Hematopoietic multipotent progenitor cell treated with erythropoietin and hydrocortisone succinate and interleukin-3 and kit ligand, for 4 days (in vitro differentiated cells): ENCODE data around the gene CCDC86.
"Not testable (repeated sequence)": the region's sequence is repeated elsewhere in the genome, so short reads cannot be mapped to it uniquely, and the experiment has no call there.

Source experiments
- DNase-seq: peaks from one replicate; pipeline ENCODE4 v3.0.0-alpha.2; 2015

CCDC86 gene, protein sequence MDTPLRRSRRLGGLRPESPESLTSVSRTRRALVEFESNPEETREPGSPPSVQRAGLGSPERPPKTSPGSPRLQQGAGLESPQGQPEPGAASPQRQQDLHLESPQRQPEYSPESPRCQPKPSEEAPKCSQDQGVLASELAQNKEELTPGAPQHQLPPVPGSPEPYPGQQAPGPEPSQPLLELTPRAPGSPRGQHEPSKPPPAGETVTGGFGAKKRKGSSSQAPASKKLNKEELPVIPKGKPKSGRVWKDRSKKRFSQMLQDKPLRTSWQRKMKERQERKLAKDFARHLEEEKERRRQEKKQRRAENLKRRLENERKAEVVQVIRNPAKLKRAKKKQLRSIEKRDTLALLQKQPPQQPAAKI

DNA sequence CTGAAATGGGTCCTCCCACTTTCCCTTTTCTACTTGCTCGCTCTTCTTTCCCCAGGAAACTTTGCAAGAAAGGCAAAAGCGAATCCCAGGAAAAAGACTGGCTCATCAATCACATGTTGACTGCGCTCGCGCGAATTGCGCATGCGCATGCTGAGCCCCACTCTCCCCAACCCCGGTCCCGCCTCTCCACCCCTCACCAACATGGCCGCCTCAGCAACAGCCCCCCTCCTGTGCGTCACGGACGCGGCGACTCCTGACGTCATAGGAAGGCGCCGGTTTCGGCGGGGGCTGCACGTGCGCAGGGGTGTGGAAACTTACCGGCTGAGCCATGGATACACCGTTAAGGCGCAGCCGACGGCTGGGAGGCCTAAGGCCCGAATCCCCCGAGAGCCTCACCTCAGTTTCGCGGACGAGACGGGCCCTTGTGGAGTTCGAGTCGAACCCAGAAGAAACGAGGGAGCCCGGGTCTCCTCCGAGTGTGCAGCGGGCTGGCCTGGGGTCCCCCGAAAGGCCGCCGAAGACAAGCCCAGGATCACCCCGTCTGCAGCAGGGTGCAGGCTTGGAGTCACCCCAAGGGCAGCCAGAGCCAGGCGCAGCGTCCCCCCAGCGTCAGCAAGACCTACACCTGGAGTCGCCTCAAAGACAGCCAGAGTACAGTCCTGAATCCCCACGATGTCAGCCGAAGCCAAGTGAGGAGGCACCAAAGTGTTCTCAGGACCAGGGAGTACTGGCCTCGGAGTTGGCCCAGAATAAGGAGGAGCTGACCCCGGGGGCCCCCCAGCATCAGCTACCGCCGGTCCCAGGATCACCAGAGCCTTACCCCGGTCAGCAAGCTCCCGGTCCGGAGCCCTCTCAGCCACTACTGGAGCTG lies at the start of gene CCDC86:
CCDC86 (plus strand) TSS at position 317 of the 871 bp plus-strand sequence; CDS start at position 329, 12 bp downstream.
- DNase-seq: peak; percentile 97

DNA sequence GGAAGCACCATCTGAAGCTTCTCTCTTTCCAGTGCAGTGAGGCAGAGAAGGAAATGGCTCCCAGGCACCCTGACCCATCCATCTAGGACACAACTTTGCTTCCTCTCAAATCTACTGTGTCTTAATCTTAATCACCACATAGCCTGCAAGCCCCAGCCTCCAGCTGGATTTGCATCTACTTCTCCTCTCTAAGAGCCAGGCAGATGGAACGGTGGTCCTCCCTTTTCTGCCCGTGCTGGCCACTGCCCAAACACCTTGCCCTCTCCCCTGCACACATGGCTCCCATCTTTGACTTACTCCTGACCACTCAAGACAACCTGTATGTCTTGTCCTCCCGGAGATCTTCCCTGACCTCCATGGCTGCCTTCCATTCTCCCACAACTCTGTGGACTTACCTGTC lies 49.4 kb upstream of the CCDC86 start:
- DNase-seq: no peak

GRCh38 chr11:60795291-60795690 lies 46.6 kb upstream of the CCDC86 start:
- no peak for DNase-seq

GRCh38 chr11:60797846-60798630 lies 43.9 kb upstream of the CCDC86 start:
- DNase-seq: no peak

DNA sequence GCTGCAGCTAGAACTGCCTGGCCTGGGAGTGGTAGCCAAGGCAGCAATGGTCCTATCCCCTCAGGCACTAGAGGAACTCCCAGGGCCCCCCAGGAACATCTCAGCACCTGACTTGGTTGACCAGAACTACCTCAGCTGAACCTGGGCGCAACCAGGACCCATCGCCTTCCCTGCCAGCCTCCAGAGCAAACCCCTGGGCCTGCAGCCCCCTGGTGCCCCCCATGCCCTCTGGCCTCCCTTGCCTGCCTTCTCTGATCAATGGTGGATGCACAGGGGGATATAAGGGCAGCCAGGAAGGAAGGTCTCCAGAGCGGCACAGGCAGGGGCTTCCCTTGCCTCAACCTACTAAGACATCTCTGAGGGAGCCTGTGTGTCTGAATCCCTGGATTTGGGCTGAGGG lies 43.3 kb upstream of the CCDC86 start:
- DNase-seq: no peak

- DNase-seq: no peak
Observed at GRCh38 chr11:60801194-60801593, 40.7 kb upstream of the CCDC86 start.

GRCh38 chr11:60803273-60803936 lies 38.5 kb upstream of the CCDC86 start:
- no peak for DNase-seq

GRCh38 chr11:60809249-60809648 lies 32.7 kb upstream of the CCDC86 start:
- DNase-seq: no peak

- no peak for DNase-seq
Observed at GRCh38 chr11:60809691-60810090, 32.2 kb upstream of the CCDC86 start.

GRCh38 chr11:60810151-60810550 lies 31.8 kb upstream of the CCDC86 start:
- no peak for DNase-seq

DNA sequence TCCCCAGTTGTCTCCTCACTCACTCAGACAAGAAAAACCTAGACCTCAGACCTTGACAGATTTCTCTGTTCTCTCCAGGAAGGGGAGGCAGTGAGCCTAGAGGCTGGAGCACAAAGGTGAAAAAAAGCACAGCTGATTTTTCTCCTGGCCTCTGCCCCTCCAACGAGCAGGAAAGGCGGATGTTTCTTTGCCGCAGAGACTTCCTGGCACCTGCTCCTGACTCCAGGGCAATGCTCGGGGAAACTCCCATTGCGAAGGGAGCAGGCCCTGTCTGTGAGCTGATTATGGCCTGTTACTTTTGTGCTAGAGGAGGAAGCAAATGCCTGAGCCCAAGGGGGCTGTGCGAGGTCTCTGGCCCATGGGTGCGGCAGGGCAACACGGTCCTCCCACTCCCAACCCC lies 31.3 kb upstream of the CCDC86 start:
- no peak for DNase-seq

DNA sequence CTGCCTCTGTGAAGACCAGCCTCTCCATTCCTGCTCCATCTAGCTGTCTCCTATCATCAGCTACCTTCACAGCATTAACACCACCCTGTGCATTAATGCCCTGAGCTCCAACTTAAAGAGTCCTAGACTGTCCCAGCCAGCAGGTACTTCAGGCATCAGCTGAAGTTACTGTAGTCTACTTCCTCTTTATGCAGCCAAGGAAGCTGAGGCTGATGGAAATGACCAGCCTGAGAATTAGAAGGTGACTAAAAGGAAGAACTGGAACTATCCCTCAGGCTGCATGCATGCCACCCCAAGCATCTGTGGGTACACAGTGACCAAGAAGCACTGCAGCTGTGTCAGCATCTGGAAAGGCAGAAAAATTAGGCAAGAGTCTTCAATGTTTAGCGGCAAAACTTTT lies 28.6 kb upstream of the CCDC86 start:
- DNase-seq: peak; percentile 38

DNA sequence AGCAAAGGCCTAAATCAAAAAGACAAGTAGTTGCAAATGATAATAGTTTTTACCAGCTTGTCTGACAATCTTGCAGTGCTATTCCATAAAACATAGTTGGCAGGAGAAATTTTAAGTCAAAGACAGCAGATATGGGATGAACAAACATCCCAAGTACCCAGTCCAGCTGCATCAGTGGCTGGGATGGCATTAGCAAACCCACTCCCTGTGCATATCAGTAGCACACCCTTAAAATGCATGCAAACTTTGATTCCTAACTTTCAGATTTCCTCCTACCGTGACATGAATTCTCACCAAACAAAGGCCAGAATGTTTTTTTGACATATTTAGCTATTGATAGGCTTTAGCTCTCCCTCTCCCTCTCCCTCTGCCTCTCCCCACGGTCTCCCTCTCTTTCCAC lies 27.8 kb upstream of the CCDC86 start:
- no peak for DNase-seq

GRCh38 chr11:60816590-60817157 lies 25.2 kb upstream of the CCDC86 start:
- DNase-seq: no peak

GRCh38 chr11:60818057-60818456 lies 23.9 kb upstream of the CCDC86 start:
- DNase-seq: no peak

- DNase-seq: peak; percentile 56
Observed at GRCh38 chr11:60821827-60822599, 19.9 kb upstream of the CCDC86 start.

DNA sequence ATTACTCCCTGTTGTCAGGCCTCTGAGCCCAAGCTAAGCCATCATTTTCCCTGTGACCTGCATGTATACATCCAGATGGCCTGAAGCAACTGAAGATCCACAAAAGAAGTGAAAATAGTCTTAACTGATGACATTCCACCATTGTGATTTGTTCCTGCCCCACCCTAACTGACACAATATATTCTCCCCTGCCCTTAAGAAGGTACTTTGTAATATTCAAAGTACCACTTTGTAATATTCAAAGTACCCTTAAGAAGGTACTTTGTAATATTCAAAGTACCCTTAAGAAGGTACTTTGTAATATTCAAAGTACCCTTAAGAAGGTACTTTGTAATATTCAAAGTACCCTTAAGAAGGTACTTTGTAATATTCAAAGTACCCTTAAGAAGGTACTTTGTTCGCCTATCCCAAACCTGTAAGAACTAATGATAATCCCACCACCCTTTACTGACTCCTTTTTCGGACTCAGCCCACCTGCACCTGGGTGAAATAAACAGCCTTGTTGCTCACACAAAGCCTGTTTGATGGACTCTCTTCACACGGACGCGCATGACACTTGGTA lies 18.1 kb upstream of the CCDC86 start:
- DNase-seq: not testable (repeated sequence)

DNA sequence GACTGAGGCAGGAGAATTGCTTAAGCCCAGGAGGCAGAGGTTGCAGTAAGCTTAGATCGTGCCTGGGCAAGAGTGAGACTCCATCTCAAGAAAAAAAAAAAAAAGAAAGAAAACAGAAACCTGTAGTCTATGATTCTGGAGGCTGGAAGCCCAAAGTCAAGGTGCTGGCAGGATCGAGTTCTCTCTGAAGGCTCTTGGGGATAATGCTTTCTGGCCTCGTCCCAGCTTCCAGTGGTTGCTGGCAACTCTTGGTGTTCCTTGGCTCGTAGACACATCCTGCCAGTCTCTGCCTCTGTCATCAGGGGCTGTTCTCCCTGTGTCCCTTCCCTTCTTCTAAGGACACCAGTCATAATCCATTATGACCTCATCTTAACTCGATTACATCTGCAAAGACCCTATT lies 16.8 kb upstream of the CCDC86 start:
- DNase-seq: no peak

DNA sequence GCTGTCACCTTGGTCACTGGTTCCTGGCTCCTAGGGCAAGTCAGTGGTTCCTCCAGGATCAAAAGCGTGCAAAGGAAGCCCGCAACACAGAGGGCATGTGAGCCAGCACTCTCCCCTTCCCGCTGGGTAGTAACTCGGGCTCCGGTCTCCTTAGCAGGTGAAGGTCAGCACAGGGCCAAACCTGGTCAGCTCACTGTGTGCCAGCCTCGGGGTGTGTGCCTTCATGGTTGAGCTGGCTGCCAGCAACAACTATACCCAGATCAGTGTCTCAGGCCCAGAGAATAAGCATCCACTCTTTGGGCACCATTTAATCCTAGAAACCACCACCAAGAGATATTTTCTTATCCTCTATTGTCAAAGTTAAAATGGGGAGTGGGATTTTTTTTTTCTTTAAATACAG lies 16.1 kb upstream of the CCDC86 start:
- no peak for DNase-seq

- no peak for DNase-seq
Observed at GRCh38 chr11:60830478-60831142, 11.3 kb upstream of the CCDC86 start.

- peak; percentile 92 for DNase-seq
Observed at GRCh38 chr11:60831143-60831500, 10.8 kb upstream of the CCDC86 start.
